H9 (cell line): Measurements from ENCODE around the gene KDSR. TPM values are rescaled to one million over a fixed set of nuclear protein-coding genes. Genes with fewer than 3 reads are reported as not detected.

Experiments used
- DNase-seq: peaks from one replicate; pipeline ENCODE4 v3.0.0-alpha.2; 2017
- H2AFZ ChIP-seq: one replicate; pipeline ENCODE4 v1.6.1; 2013; ENCODE audit warnings: mild to moderate bottlenecking, low read length, control low read depth, moderate library complexity
- H2AK5ac ChIP-seq: 2 replicates; pipeline ENCODE4 v1.6.1; 2013; ENCODE audit warnings: low read length, control low read depth, mixed read lengths; ENCODE audit not compliant: insufficient read length
- H2BK120ac ChIP-seq: one replicate; pipeline ENCODE4 v1.6.1; 2013; ENCODE audit warnings: low read depth, mild to moderate bottlenecking, low read length, control low read depth, inconsistent platforms; ENCODE audit not compliant: poor library complexity, severe bottlenecking
- H2BK12ac ChIP-seq: 2 replicates; pipeline ENCODE4 v1.6.1; 2013; ENCODE audit warnings: low read length, control low read depth, mixed read lengths, low read depth; ENCODE audit not compliant: insufficient read length
- H2BK15ac ChIP-seq: 2 replicates; pipeline ENCODE4 v1.6.1; 2013; ENCODE audit warnings: low read depth, low read length, control low read depth
- H2BK20ac ChIP-seq: one replicate; pipeline ENCODE4 v1.6.1; 2013; ENCODE audit warnings: low read depth, mild to moderate bottlenecking, low read length, control low read depth, inconsistent platforms; ENCODE audit not compliant: poor library complexity, severe bottlenecking
- H2BK5ac ChIP-seq: 2 replicates; pipeline ENCODE4 v1.6.1; 2013; ENCODE audit warnings: low read length, control low read depth, mixed read lengths; ENCODE audit not compliant: insufficient read length
- H3K14ac ChIP-seq: 2 replicates; pipeline ENCODE4 v1.6.1; 2013; ENCODE audit warnings: low read length, control low read depth; ENCODE audit not compliant: insufficient read depth
- H3K18ac ChIP-seq: 2 replicates; pipeline ENCODE4 v1.6.1; 2013; ENCODE audit warnings: low read depth, mild to moderate bottlenecking, mixed read lengths, low read length, control low read depth; ENCODE audit not compliant: insufficient read length
- H3K23ac ChIP-seq: 2 replicates; pipeline ENCODE4 v1.6.1; 2013; ENCODE audit warnings: low read length, control low read depth, mixed read lengths, low read depth; ENCODE audit not compliant: insufficient read length
- H3K23me2 ChIP-seq: 2 replicates; pipeline ENCODE4 v1.6.1; 2013; ENCODE audit warnings: low read depth, mild to moderate bottlenecking, mixed read lengths, low read length, control low read depth; ENCODE audit not compliant: insufficient read length, poor library complexity, severe bottlenecking
- H3K27ac ChIP-seq: 2 replicates; pipeline ENCODE4 v1.5.1; 2013; ENCODE audit warnings: low read length, control low read depth, mixed read lengths, low read depth; ENCODE audit not compliant: insufficient read length
- H3K27me3 ChIP-seq: 2 replicates; pipeline ENCODE4 v1.6.1; 2013; ENCODE audit warnings: low read length, control low read depth, inconsistent platforms; ENCODE audit not compliant: insufficient read depth
- H3K4ac ChIP-seq: 2 replicates; pipeline ENCODE4 v1.6.1; 2013; ENCODE audit warnings: low read depth, mild to moderate bottlenecking, control low read depth, inconsistent platforms, low read length, moderate library complexity
- H3K4me1 ChIP-seq: 2 replicates; pipeline ENCODE4 v1.6.1; 2013; ENCODE audit warnings: low read length, control low read depth, inconsistent platforms; ENCODE audit not compliant: insufficient read depth
- H3K4me2 ChIP-seq: 2 replicates; pipeline ENCODE4 v1.6.1; 2013; ENCODE audit warnings: low read length, control low read depth, mixed read lengths; ENCODE audit not compliant: insufficient read length, insufficient read depth
- H3K56ac ChIP-seq: 2 replicates; pipeline ENCODE4 v1.6.1; 2013; ENCODE audit warnings: low read depth, mild to moderate bottlenecking, mixed read lengths, low read length, control low read depth; ENCODE audit not compliant: insufficient read length
- H3K79me1 ChIP-seq: 2 replicates; pipeline ENCODE4 v1.6.1; 2013; ENCODE audit warnings: low read depth, mild to moderate bottlenecking, moderate library complexity, low read length, control low read depth, inconsistent platforms; ENCODE audit not compliant: insufficient read depth, poor library complexity, severe bottlenecking
- H3K79me2 ChIP-seq: 2 replicates; pipeline ENCODE4 v1.6.1; 2013; ENCODE audit warnings: low read length, control low read depth, inconsistent platforms; ENCODE audit not compliant: insufficient read depth
- H3K9ac ChIP-seq: 2 replicates; pipeline ENCODE4 v1.6.1; 2013; ENCODE audit warnings: low read length, control low read depth, mixed read lengths; ENCODE audit not compliant: insufficient read length; ENCODE audit errors: extremely low read depth
- H3K9me3 ChIP-seq: one replicate; pipeline ENCODE4 v1.6.1; 2013; ENCODE audit warnings: low read depth, low read length, inconsistent platforms; ENCODE audit not compliant: control insufficient read depth
- H3T11ph ChIP-seq: one replicate; pipeline ENCODE4 v1.6.1; 2013; ENCODE audit warnings: mild to moderate bottlenecking, low read length, control low read depth, inconsistent platforms
- H4K20me1 ChIP-seq: one replicate; pipeline ENCODE4 v1.6.1; 2013; ENCODE audit not compliant: control insufficient read depth, insufficient read length, insufficient read depth
- H4K5ac ChIP-seq: 2 replicates; pipeline ENCODE4 v1.6.1; 2013; ENCODE audit warnings: low read depth, mild to moderate bottlenecking, mixed read lengths, low read length, control low read depth; ENCODE audit not compliant: insufficient read length
- H4K8ac ChIP-seq: replicated peaks from 2 replicates; pipeline ENCODE4 v1.6.1; 2013; ENCODE audit warnings: low read length, control low read depth, mixed read lengths, low read depth; ENCODE audit not compliant: insufficient read length
- H4K91ac ChIP-seq: 2 replicates; pipeline ENCODE4 v1.6.1; 2013; ENCODE audit warnings: low read depth, mild to moderate bottlenecking, moderate library complexity, mixed read lengths, low read length, control low read depth; ENCODE audit not compliant: insufficient read length
- H3K27ac Mint-ChIP-seq, 3 experiments: 2 replicates in 2 of 3; 3 replicates in 1 of 3; pipeline ENCODE4 v1.8.0; 2020 to 2021; ENCODE audit warnings: mixed read lengths in 3 of 3, mild to moderate bottlenecking in 1 of 3, moderate library complexity in 1 of 3
- H3K27me3 Mint-ChIP-seq: 2 replicates; pipeline ENCODE4 v1.8.0; 2021; ENCODE audit warnings: low read depth, mild to moderate bottlenecking, moderate library complexity, mixed read lengths
- H3K36me3 Mint-ChIP-seq, 3 experiments: 2 replicates in 2 of 3; 3 replicates in 1 of 3; pipeline ENCODE4 v1.8.0; 2020 to 2021; ENCODE audit warnings: low read depth in 3 of 3, mixed read lengths in 3 of 3; ENCODE audit not compliant: insufficient read depth in 1 of 3
- H3K4me1 Mint-ChIP-seq, 2 experiments: 2 replicates each; pipeline ENCODE4 v1.8.0; 2020; ENCODE audit warnings: mixed read lengths in 2 of 2
- H3K4me3 Mint-ChIP-seq, 2 experiments: 2 replicates in 1 of 2; 3 replicates in 1 of 2; pipeline ENCODE4 v1.8.0; 2020 to 2021; ENCODE audit warnings: mild to moderate bottlenecking in 2 of 2, mixed read lengths in 2 of 2, moderate library complexity in 1 of 2
- H3K9me3 Mint-ChIP-seq, 2 experiments: 2 replicates in 1 of 2; 3 replicates in 1 of 2; pipeline ENCODE4 v1.8.0; 2020; ENCODE audit warnings: mild to moderate bottlenecking in 2 of 2, mixed read lengths in 2 of 2, moderate library complexity in 1 of 2
- CTCF ChIP-seq: fragments of 200-600 bp; sonication (generic); conservative IDR thresholded peaks from 3 replicates; pipeline ENCODE4 v1.8.0; 2021; ENCODE audit warnings: antibody characterized with exemption, mild to moderate bottlenecking
- WGBS: extraction: QIAGEN DNeasy Blood & Tissue Kit; methylation state at CpG from one replicate; pipeline ENCODE4 v1.1.7; 2013; ENCODE audit warnings: missing lambda C conversion rate, low lambda C conversion rate, mixed read lengths; ENCODE audit not compliant: insufficient read length; ENCODE audit errors: extremely low coverage; 5-methylcytosine and 5-hydroxymethylcytosine counted together
- total RNA-seq: library from RNA; stranded (reverse); gene quantifications from 2 replicates; pipeline ENCODE4 v1.2.1, GENCODE V29; 2021

The KDSR gene
- total RNA-seq, 1 experiment from 2014 or later = 58.5 TPM

- Histone ChIP-seq H3K23ac (no peak overlapping the region), H4K5ac (no peak overlapping the region), H4K20me1 (no peaks in the 10 kb centered on the region), H2BK12ac (no peak overlapping the region), H2AFZ (no peak overlapping the region), H3K79me2 (no peaks in the 10 kb centered on the region), H2BK5ac (no peak overlapping the region), H3K9ac (no peak overlapping the region), H4K8ac (no peak overlapping the region), H3K23me2 (no peaks in the 10 kb centered on the region), H3K27me3 (no peaks in the 10 kb centered on the region), H4K91ac (no peak overlapping the region), H2BK20ac (no peak overlapping the region), H3K56ac (no peak overlapping the region), H3K27ac (no peak overlapping the region), H2AK5ac (no peak overlapping the region), H3K14ac (no peak overlapping the region), H3K9me3 (no peaks in the 10 kb centered on the region), H3K4me1 (no peaks in the 10 kb centered on the region), H2BK120ac (no peak overlapping the region), H3K4me2 (no peak overlapping the region), H3K4ac (no peak overlapping the region), H3T11ph (no peak overlapping the region), H3K79me1 (no peaks in the 10 kb centered on the region), H3K18ac (no peak overlapping the region), H2BK15ac (no peak overlapping the region)
- no peaks in the 10 kb centered on the region for H3K9me3 Mint-ChIP-seq
- no CpG with 5 or more reads among the region's 7 CpGs for WGBS
- H3K36me3 Mint-ChIP-seq = peaks cover 23 to 83% (median 65%) of the 10 kb centered on the region in 3 experiments; a peak in 6 of 7 replicates
- no peak for DNase-seq
- H3K4me1 Mint-ChIP-seq = peaks cover under 1 to 4% of the 10 kb centered on the region in 2 experiments; a peak in 3 of 4 replicates
- TF ChIP-seq CTCF = no peak
- no peaks in the 10 kb centered on the region for H3K27me3 Mint-ChIP-seq
- 0 out of 7 replicates have a peak overlapping the region, but pooled peaks of 1 of the 3 experiments have one; percentile 34 for H3K27ac Mint-ChIP-seq
- H3K4me3 Mint-ChIP-seq = no peak overlapping the region
These were observed 21.0 kb downstream of the KDSR start for GRCh38 chr18:63346031-63346430.
